Activated CD4-positive, alpha-beta T cell treated with anti-CD3 and anti-CD28 coated beads for 36 hours (primary cell): ENCODE results near the gene DLX3. TPM values are rescaled to one million over a fixed set of nuclear protein-coding genes. Genes with fewer than 3 reads are reported as not detected.

Source experiments
- ATAC-seq: fragments of 200-7000 bp; cut with Tn5 transposase; one replicate; pipeline ENCODE4 v1.10.0; 2021; ENCODE audit warnings: mild to moderate bottlenecking, moderate library complexity
- CTCF ChIA-PET: fragments of 350-600 bp; sonication (Branson Sonifier 250); formaldehyde crosslinking; loops from one replicate; lab custom pipeline; 2021; ENCODE audit warnings: antibody characterized with exemption; lab: Charles Lee
- POLR2A ChIA-PET: fragments of 350-600 bp; sonication (Branson Sonifier 250); formaldehyde crosslinking; loops from one replicate; lab custom pipeline; 2021; ENCODE audit warnings: antibody characterized with exemption, inconsistent platforms; lab: Charles Lee
- DNase-seq: peaks from one replicate; pipeline ENCODE4 v3.0.0-alpha.2; 2020
- H3K27ac Mint-ChIP-seq: one replicate; pipeline ENCODE4 v1.8.0; 2021; ENCODE audit warnings: mixed read lengths
- H3K27me3 Mint-ChIP-seq: one replicate; pipeline ENCODE4 v1.8.0; 2021; ENCODE audit warnings: mixed read lengths
- H3K36me3 Mint-ChIP-seq: one replicate; pipeline ENCODE4 v1.8.0; 2021; ENCODE audit warnings: low read depth, mixed read lengths
- H3K4me1 Mint-ChIP-seq: one replicate; pipeline ENCODE4 v1.8.0; 2021; ENCODE audit warnings: mixed read lengths
- H3K4me3 Mint-ChIP-seq: one replicate; pipeline ENCODE4 v1.8.0; 2021; ENCODE audit warnings: mild to moderate bottlenecking, moderate library complexity, mixed read lengths
- H3K9me3 Mint-ChIP-seq: one replicate; pipeline ENCODE4 v1.8.0; 2021; ENCODE audit warnings: low read depth, mixed read lengths
- intact Hi-C, 2 experiments: fragments of 100-400 bp; cut with DNase I in 1 of 2; cut with micrococcal nuclease in 1 of 2; formaldehyde crosslinking; loops; one replicate each; pipeline versions ENCODE4 v1.14.2 to v1.15.1; 2022 to 2024; cut with DNase I, micrococcal nuclease
- total RNA-seq, 2 experiments: library from RNA; stranded (reverse); gene quantifications; one replicate each; pipeline ENCODE4 v1.2.3, GENCODE V29; 2021

The DLX3 gene
- total RNA-seq, 2 experiments from 2014 or later, result 0.09 TPM; not detected in 1

GRCh38 chr17:49965524-49965909 lies 29.5 kb downstream of the DLX3 start:
- H3K4me3 Mint-ChIP-seq, result no peak overlapping the region
- H3K36me3 Mint-ChIP-seq, result no peaks in the 10 kb centered on the region
- no peak overlapping the region for H3K27ac Mint-ChIP-seq
- POLR2A ChIA-PET, result no interaction called here
- H3K4me1 Mint-ChIP-seq, result peaks cover 29% of the 10 kb centered on the region
- DNase-seq (no peak), ATAC-seq (no peak)
- H3K9me3 Mint-ChIP-seq, result no peaks in the 10 kb centered on the region
- H3K27me3 Mint-ChIP-seq, result peaks cover 74% of the 10 kb centered on the region
- CTCF ChIA-PET, result interaction anchor here (0.6 to 2.3 kb wide), 5 partner anchors 13 to 89 kb away, joined by 3 to 10 read pairs (median 4); partner anchors contain the start of gene DLX3
- intact Hi-C loops, result loop anchor here in 1 of 2 experiments (5.0 kb wide), 1 partner anchor 468 kb away; the partner anchor contains the start of gene NGFR

GRCh38 chr17:49964769-49965523 lies 30.1 kb downstream of the DLX3 start:
- Mint-ChIP-seq H3K27me3 (peaks cover 69% of the 10 kb centered on the region), H3K36me3 (no peaks in the 10 kb centered on the region), H3K27ac (peak overlapping the region; percentile 24), H3K4me3 (peak overlapping the region; percentile 49), H3K4me1 (peaks cover 29% of the 10 kb centered on the region), H3K9me3 (no peaks in the 10 kb centered on the region)
- POLR2A ChIA-PET, result interaction anchor here (0.8 kb wide), 1 partner anchor 9 kb away, joined by 3 read pairs; no protein-coding TSS in a partner anchor
- intact Hi-C loops, result loop anchor here in 1 of 2 experiments (5.0 kb wide), 1 partner anchor 468 kb away; the partner anchor contains the start of gene NGFR
- DNase-seq (peak; percentile 55), ATAC-seq (no peak)
- CTCF ChIA-PET, result interaction anchor here (0.7 to 2.3 kb wide), 7 partner anchors 12 to 235 kb away, joined by 3 to 10 read pairs (median 4); no protein-coding TSS in a partner anchor

GRCh38 chr17:49964303-49964768 lies 30.7 kb downstream of the DLX3 start:
- H3K36me3 Mint-ChIP-seq, result no peaks in the 10 kb centered on the region
- peaks cover 26% of the 10 kb centered on the region for H3K4me1 Mint-ChIP-seq
- ChIA-PET CTCF (interaction anchor here (0.7 to 2.2 kb wide), 5 partner anchors 12 to 234 kb away, joined by 3 to 9 read pairs (median 4); no protein-coding TSS in a partner anchor), POLR2A (interaction anchor here (0.8 kb wide), 1 partner anchor 9 kb away, joined by 3 read pairs; no protein-coding TSS in a partner anchor)
- H3K9me3 Mint-ChIP-seq, result no peaks in the 10 kb centered on the region
- peak overlapping the region; percentile 28 for H3K4me3 Mint-ChIP-seq
- DNase-seq (no peak), ATAC-seq (no peak)
- H3K27me3 Mint-ChIP-seq, result peaks cover 67% of the 10 kb centered on the region
- no peak overlapping the region for H3K27ac Mint-ChIP-seq
- intact Hi-C loops, result no loop called here

GRCh38 chr17:49963626-49964302 lies 31.3 kb downstream of the DLX3 start:
- intact Hi-C loops, result no loop called here
- H3K4me3 Mint-ChIP-seq, result peak overlapping the region; percentile 28
- no peak overlapping the region for H3K27ac Mint-ChIP-seq
- no peaks in the 10 kb centered on the region for H3K9me3 Mint-ChIP-seq
- H3K27me3 Mint-ChIP-seq, result peaks cover 67% of the 10 kb centered on the region
- ChIA-PET CTCF (interaction anchor here (0.7 to 2.2 kb wide), 4 partner anchors 11 to 234 kb away, joined by 3 to 9 read pairs (median 4); no protein-coding TSS in a partner anchor), POLR2A (no interaction called here)
- DNase-seq, result peak; percentile 22
- no peaks in the 10 kb centered on the region for H3K36me3 Mint-ChIP-seq
- H3K4me1 Mint-ChIP-seq, result peaks cover 24% of the 10 kb centered on the region
- ATAC-seq, result no peak

- intact Hi-C loops, result no loop called here
- CTCF ChIA-PET, result interaction anchor here (1.0 to 2.2 kb wide), 4 partner anchors 11 to 130 kb away, joined by 3 to 9 read pairs (median 4); no protein-coding TSS in a partner anchor
- Mint-ChIP-seq H3K4me3 (no peak overlapping the region), H3K27ac (no peak overlapping the region), H3K9me3 (no peaks in the 10 kb centered on the region), H3K36me3 (no peaks in the 10 kb centered on the region), H3K4me1 (peaks cover 23% of the 10 kb centered on the region), H3K27me3 (peaks cover 67% of the 10 kb centered on the region)
- DNase-seq (no peak), ATAC-seq (no peak)
- POLR2A ChIA-PET, result no interaction called here
These were observed 31.8 kb downstream of the DLX3 start for GRCh38 chr17:49963309-49963625.

- H3K27ac Mint-ChIP-seq, result no peak overlapping the region
- H3K36me3 Mint-ChIP-seq, result no peaks in the 10 kb centered on the region
- H3K9me3 Mint-ChIP-seq, result no peaks in the 10 kb centered on the region
- intact Hi-C loops, result no loop called here
- ATAC-seq, result no peak
- ChIA-PET POLR2A (no interaction called here), CTCF (interaction anchor here (1.0 to 2.2 kb wide), 4 partner anchors 10 to 35 kb away, joined by 4 to 9 read pairs (median 4); no protein-coding TSS in a partner anchor)
- peaks cover 62% of the 10 kb centered on the region for H3K27me3 Mint-ChIP-seq
- no peak for DNase-seq
- H3K4me1 Mint-ChIP-seq, result peaks cover 23% of the 10 kb centered on the region
- no peak overlapping the region for H3K4me3 Mint-ChIP-seq
These were observed 32.3 kb downstream of the DLX3 start for GRCh38 chr17:49962599-49963308.

- no peak overlapping the region for H3K4me3 Mint-ChIP-seq
- H3K27me3 Mint-ChIP-seq, result peaks cover 33% of the 10 kb centered on the region
- intact Hi-C loops, result no loop called here
- no peaks in the 10 kb centered on the region for H3K9me3 Mint-ChIP-seq
- DNase-seq (no peak), ATAC-seq (no peak)
- CTCF ChIA-PET, result interaction anchor here (0.6 to 1.1 kb wide), 4 partner anchors 10 to 381 kb away, joined by 3 read pairs; no protein-coding TSS in a partner anchor
- H3K27ac Mint-ChIP-seq, result no peak overlapping the region
- no peaks in the 10 kb centered on the region for H3K36me3 Mint-ChIP-seq
- POLR2A ChIA-PET, result no interaction called here
- H3K4me1 Mint-ChIP-seq, result peaks cover 11% of the 10 kb centered on the region
These were observed 35.7 kb downstream of the DLX3 start for GRCh38 chr17:49959183-49959935.

GRCh38 chr17:49958723-49959122 lies 36.3 kb downstream of the DLX3 start:
- Mint-ChIP-seq H3K4me1 (peaks cover 6% of the 10 kb centered on the region), H3K27me3 (peaks cover 27% of the 10 kb centered on the region), H3K4me3 (no peak overlapping the region), H3K9me3 (no peaks in the 10 kb centered on the region), H3K36me3 (no peaks in the 10 kb centered on the region), H3K27ac (no peak overlapping the region)
- POLR2A ChIA-PET, result no interaction called here
- CTCF ChIA-PET, result interaction anchor here (0.6 to 1.1 kb wide), 5 partner anchors 9 to 868 kb away, joined by 3 read pairs; no protein-coding TSS in a partner anchor
- ATAC-seq (no peak), DNase-seq (no peak)
- intact Hi-C loops, result no loop called here

GRCh38 chr17:49957350-49957749 lies 37.7 kb downstream of the DLX3 start:
- DNase-seq, result no peak
- ChIA-PET POLR2A (no interaction called here), CTCF (interaction anchor here (0.6 to 1.7 kb wide), 4 partner anchors 9 to 220 kb away, joined by 3 to 8 read pairs (median 4); no protein-coding TSS in a partner anchor)
- H3K36me3 Mint-ChIP-seq, result no peaks in the 10 kb centered on the region
- ATAC-seq, result no peak
- H3K9me3 Mint-ChIP-seq, result no peaks in the 10 kb centered on the region
- H3K4me3 Mint-ChIP-seq, result no peak overlapping the region
- intact Hi-C loops, result no loop called here
- no peaks in the 10 kb centered on the region for H3K4me1 Mint-ChIP-seq
- no peak overlapping the region for H3K27ac Mint-ChIP-seq
- peaks cover 23% of the 10 kb centered on the region for H3K27me3 Mint-ChIP-seq

GRCh38 chr17:49956780-49957179 lies 38.2 kb downstream of the DLX3 start:
- DNase-seq (no peak), ATAC-seq (no peak)
- H3K4me1 Mint-ChIP-seq, result no peaks in the 10 kb centered on the region
- no peak overlapping the region for H3K27ac Mint-ChIP-seq
- intact Hi-C loops, result no loop called here
- POLR2A ChIA-PET, result no interaction called here
- no peaks in the 10 kb centered on the region for H3K9me3 Mint-ChIP-seq
- no peak overlapping the region for H3K4me3 Mint-ChIP-seq
- H3K36me3 Mint-ChIP-seq, result no peaks in the 10 kb centered on the region
- CTCF ChIA-PET, result interaction anchor here (0.7 to 1.7 kb wide), 5 partner anchors 10 to 46 kb away, joined by 3 to 8 read pairs (median 4); no protein-coding TSS in a partner anchor
- H3K27me3 Mint-ChIP-seq, result peaks cover 24% of the 10 kb centered on the region
